Cardiac ventricle fibroblast (primary cell): Measurements from ENCODE around the gene SSX4B. TPM values are rescaled to one million over a fixed set of nuclear protein-coding genes. Genes with fewer than 3 reads are reported as not detected.

Source experiments
- total RNA-seq: library from RNA; depleted of rRNA; stranded (reverse); fragments of >200 nt; gene quantifications from 2 replicates; pipeline ENCODE4 v1.2.3, GENCODE V29; 2015

The SSX4B gene
- not detected in 2 replicates for total RNA-seq

GRCh38 chrX:48411860-48412259 lies at the start of gene SSX4B:
Gene SSX4B, minus strand, starts transcription at chrX:48411960. Its CDS starts 588 bp downstream, at chrX:48411372.

GRCh38 chrX:48383239-48383638 lies 28.5 kb downstream of the SSX4B start, which contains the start of gene SSX4:
Gene SSX4, plus strand, starts transcription at chrX:48383539. Its CDS starts 515 bp downstream, at chrX:48384054.

GRCh38 chrX:48356315-48357094 lies 55.3 kb downstream of the SSX4B start, which contains the start of gene SSX3:
Gene SSX3, minus strand, starts transcription at chrX:48356703. Its CDS starts 1,454 bp downstream, at chrX:48355249.

Other genes with a start within 250 kb of the SSX4B start
- not detected in 2 replicates for gene SSX5, start 215.2 kb downstream of the SSX4B start, total RNA-seq
- not detected in 2 replicates for gene SSX1, start 156.6 kb downstream of the SSX4B start, total RNA-seq
- not detected in 2 replicates for gene SSX3, start 55.3 kb downstream of the SSX4B start, total RNA-seq
- gene SSX4, start 28.4 kb downstream of the SSX4B start, total RNA-seq: not detected in 2 replicates
- 8.7 and 8.9 TPM in 2 replicates for gene SLC38A5, start 58.3 kb upstream of the SSX4B start, total RNA-seq
- gene FTSJ1, start 64.2 kb upstream of the SSX4B start, total RNA-seq: 36.4 and 49.6 TPM in 2 replicates
- 10.8 and 15.1 TPM in 2 replicates for gene PORCN, start 97.0 kb upstream of the SSX4B start, total RNA-seq
- 21.5 and 27.0 TPM in 2 replicates for gene EBP, start 109.8 kb upstream of the SSX4B start, total RNA-seq
- gene TBC1D25, start 127.8 kb upstream of the SSX4B start, total RNA-seq: 10.6 and 12.0 TPM in 2 replicates
- gene RBM3, start 162.5 kb upstream of the SSX4B start, total RNA-seq: 161 and 182 TPM in 2 replicates
- 75.8 and 109 TPM in 2 replicates for gene WDR13, start 185.5 kb upstream of the SSX4B start, total RNA-seq